ENCODE results near the gene PRKG1. TPM values are rescaled to one million over a fixed set of nuclear protein-coding genes. Genes with fewer than 3 reads are reported as not detected.

Gene PRKG1
- total RNA-seq, 1 donor = 19.5 TPM

GRCh38 chr10:51760864-51761640 lies 686.8 kb downstream of the PRKG1 start:
- Histone ChIP-seq H4K20me1 (ENCODE audit: insufficient read depth, low read length) (no peaks in the 10 kb centered on the region), H3K9me3 (ENCODE audit: low read depth, low read length) (no peaks in the 10 kb centered on the region), H2AFZ (ENCODE audit: low read length) (no peak overlapping the region), H3K36me3 (ENCODE audit: insufficient read depth, low read length) (no peaks in the 10 kb centered on the region), H3K27ac (ENCODE audit: low read depth, low read length) (no peak overlapping the region), H3K4me1 (ENCODE audit: insufficient read depth, low read length) (no peaks in the 10 kb centered on the region), H3K4me2 (ENCODE audit: insufficient read depth, low read length) (no peak overlapping the region), H3K79me2 (ENCODE audit: insufficient read depth, low read length) (no peaks in the 10 kb centered on the region), H3K27me3 (ENCODE audit: insufficient read depth, low read length) (no peaks in the 10 kb centered on the region), H3K4me3 (ENCODE audit: insufficient read depth, low read length) (no peak overlapping the region)
- no peak for DNase-seq (ENCODE audit: insufficient read length, low spot score, missing footprints)
- TF ChIP-seq CTCF (IDR thresholded peaks at IDR 0.05; ENCODE audit: extremely low read depth, low read depth, low read length) = no peak

DNA sequence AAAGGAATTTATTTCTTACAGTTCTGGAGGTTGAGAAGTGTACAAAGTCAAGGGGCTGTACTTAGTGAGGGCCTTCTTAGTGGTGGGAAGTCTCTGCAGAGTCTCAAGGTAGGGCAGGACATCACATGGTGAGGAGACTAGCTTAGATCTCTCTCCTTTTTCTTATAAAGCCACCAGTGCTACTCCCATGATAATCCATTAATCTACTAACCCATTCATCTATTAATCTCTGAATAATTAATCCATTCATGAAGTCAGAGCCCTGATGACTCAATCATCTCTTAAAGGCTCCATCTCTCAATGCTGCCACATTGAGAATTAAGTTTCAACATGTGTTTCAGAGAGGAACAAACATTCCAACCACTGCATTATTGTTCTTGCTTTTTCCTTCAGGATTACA lies 689.5 kb downstream of the PRKG1 start:
- Histone ChIP-seq H3K9me3 (ENCODE audit: low read depth, low read length) (no peaks in the 10 kb centered on the region), H2AFZ (ENCODE audit: low read length) (no peak overlapping the region), H4K20me1 (ENCODE audit: insufficient read depth, low read length) (no peaks in the 10 kb centered on the region), H3K79me2 (ENCODE audit: insufficient read depth, low read length) (no peaks in the 10 kb centered on the region), H3K27ac (ENCODE audit: low read depth, low read length) (no peak overlapping the region), H3K27me3 (ENCODE audit: insufficient read depth, low read length) (no peaks in the 10 kb centered on the region), H3K4me2 (ENCODE audit: insufficient read depth, low read length) (no peak overlapping the region), H3K36me3 (ENCODE audit: insufficient read depth, low read length) (no peaks in the 10 kb centered on the region), H3K4me1 (ENCODE audit: insufficient read depth, low read length) (no peaks in the 10 kb centered on the region), H3K4me3 (ENCODE audit: insufficient read depth, low read length) (no peak overlapping the region)
- no peak for DNase-seq (ENCODE audit: insufficient read length, low spot score, missing footprints)
- no peak for TF ChIP-seq CTCF (IDR thresholded peaks at IDR 0.05; ENCODE audit: extremely low read depth, low read depth, low read length)

GRCh38 chr10:51765284-51765971 lies 691.1 kb downstream of the PRKG1 start:
- DNase-seq (ENCODE audit: insufficient read length, low spot score, missing footprints) = no peak
- H3K4me2 ChIP-seq (ENCODE audit: insufficient read depth, low read length) = no peak overlapping the region
- H3K36me3 ChIP-seq (ENCODE audit: insufficient read depth, low read length) = no peaks in the 10 kb centered on the region
- H4K20me1 ChIP-seq (ENCODE audit: insufficient read depth, low read length) = no peaks in the 10 kb centered on the region
- H3K9me3 ChIP-seq (ENCODE audit: low read depth, low read length) = no peaks in the 10 kb centered on the region
- no peaks in the 10 kb centered on the region for H3K79me2 ChIP-seq (ENCODE audit: insufficient read depth, low read length)
- no peak for TF ChIP-seq CTCF (IDR thresholded peaks at IDR 0.05; ENCODE audit: extremely low read depth, low read depth, low read length)
- H3K27ac ChIP-seq (ENCODE audit: low read depth, low read length) = no peak overlapping the region
- H3K4me1 ChIP-seq (ENCODE audit: insufficient read depth, low read length) = no peaks in the 10 kb centered on the region
- no peak overlapping the region for H2AFZ ChIP-seq (ENCODE audit: low read length)
- no peaks in the 10 kb centered on the region for H3K27me3 ChIP-seq (ENCODE audit: insufficient read depth, low read length)
- no peak overlapping the region for H3K4me3 ChIP-seq (ENCODE audit: insufficient read depth, low read length)

- H2AFZ ChIP-seq (ENCODE audit: low read length) = no peak overlapping the region
- no peaks in the 10 kb centered on the region for H3K27me3 ChIP-seq (ENCODE audit: insufficient read depth, low read length)
- no peaks in the 10 kb centered on the region for H3K36me3 ChIP-seq (ENCODE audit: insufficient read depth, low read length)
- no peaks in the 10 kb centered on the region for H3K9me3 ChIP-seq (ENCODE audit: low read depth, low read length)
- TF ChIP-seq CTCF (IDR thresholded peaks at IDR 0.05; ENCODE audit: extremely low read depth, low read depth, low read length) = no peak
- no peak overlapping the region for H3K4me3 ChIP-seq (ENCODE audit: insufficient read depth, low read length)
- no peaks in the 10 kb centered on the region for H3K4me1 ChIP-seq (ENCODE audit: insufficient read depth, low read length)
- H3K27ac ChIP-seq (ENCODE audit: low read depth, low read length) = no peak overlapping the region
- H3K79me2 ChIP-seq (ENCODE audit: insufficient read depth, low read length) = no peaks in the 10 kb centered on the region
- no peak overlapping the region for H3K4me2 ChIP-seq (ENCODE audit: insufficient read depth, low read length)
- DNase-seq (ENCODE audit: insufficient read length, low spot score, missing footprints) = no peak
- H4K20me1 ChIP-seq (ENCODE audit: insufficient read depth, low read length) = no peaks in the 10 kb centered on the region
These were observed 692.3 kb downstream of the PRKG1 start for GRCh38 chr10:51766423-51767102.
